Retinal pigment epithelial cell (primary cell): ENCODE measurements around the gene PRPS1L1.
A peak's percentile ranks its signal among the peaks of the same experiment; 100 is the strongest.

Source experiments
- DNase-seq: peaks from one replicate; pipeline ENCODE4 v3.0.0-alpha.2; 2010; ENCODE audit warnings: low read depth
- H3K4me3 ChIP-seq: 2 replicates; pipeline ENCODE4 v1.5.1; 2011; ENCODE audit warnings: mild to moderate bottlenecking, low read length, control low read depth, moderate library complexity
- CTCF ChIP-seq: conservative IDR thresholded peaks from 2 replicates; pipeline ENCODE4 v1.5.1; 2011; ENCODE audit warnings: low read depth, low read length, control low read depth, inconsistent platforms

PRPS1L1 gene

GRCh38 chr7:18037609-18038008 is 10.0 kb upstream of the PRPS1L1 start:
- H3K4me3 ChIP-seq = no peak overlapping the region
- no peak for TF ChIP-seq CTCF
- DNase-seq = no peak

- no peak for DNase-seq
- H3K4me3 ChIP-seq = no peak overlapping the region
- no peak for TF ChIP-seq CTCF
These were observed 9.1 kb upstream of the PRPS1L1 start for GRCh38 chr7:18036783-18037182.

- no peak overlapping the region for H3K4me3 ChIP-seq
- TF ChIP-seq CTCF = no peak
- no peak for DNase-seq
These were observed 3.1 kb upstream of the PRPS1L1 start for GRCh38 chr7:18030758-18031157.

GRCh38 chr7:18020138-18020715 is 7.4 kb downstream of the PRPS1L1 start:
- TF ChIP-seq CTCF = no peak
- H3K4me3 ChIP-seq = no peak overlapping the region
- DNase-seq = no peak

GRCh38 chr7:18019555-18019954 is 8.1 kb downstream of the PRPS1L1 start:
- peak; percentile 32 for DNase-seq
- TF ChIP-seq CTCF = no peak
- no peak overlapping the region for H3K4me3 ChIP-seq

- DNase-seq = no peak
- TF ChIP-seq CTCF = no peak
- no peak overlapping the region for H3K4me3 ChIP-seq
These were observed 9.1 kb downstream of the PRPS1L1 start for GRCh38 chr7:18018296-18019215.
